Epithelial cell of esophagus (primary cell): ENCODE measurements around the gene ATP6V1F.

Experiments used
- DNase-seq: peaks from one replicate; pipeline ENCODE4 v3.0.0; 2010; ENCODE audit warnings: low read depth
- H3K4me3 ChIP-seq: 2 replicates; pipeline ENCODE4 v1.5.1; 2011; ENCODE audit warnings: mild to moderate bottlenecking, low read length, control low read depth
- CTCF ChIP-seq: IDR thresholded peaks from 2 replicates; pipeline ENCODE4 v1.5.1; 2011; ENCODE audit warnings: low read depth, mild to moderate bottlenecking, low read length, control low read depth, inconsistent platforms; ENCODE audit not compliant: insufficient read depth; ENCODE audit errors: missing control alignments

Gene ATP6V1F

GRCh38 chr7:128858380-128859231 lies 4.0 kb upstream of the ATP6V1F start:
- TF ChIP-seq CTCF, result no peak
- no peak overlapping the region for H3K4me3 ChIP-seq
- no peak for DNase-seq

GRCh38 chr7:128859232-128860157 lies 3.2 kb upstream of the ATP6V1F start:
- no peak for DNase-seq
- no peak for TF ChIP-seq CTCF
- no peak overlapping the region for H3K4me3 ChIP-seq

GRCh38 chr7:128860158-128861073 lies 2.2 kb upstream of the ATP6V1F start:
- TF ChIP-seq CTCF, result peak; percentile 18
- H3K4me3 ChIP-seq, result no peak overlapping the region
- DNase-seq, result no peak

- TF ChIP-seq CTCF, result no peak
Observed at GRCh38 chr7:128861957-128862570, 592 bp upstream of the ATP6V1F start.

GRCh38 chr7:128863433-128863989 lies 855 bp downstream of the ATP6V1F start:
- peak overlapping the region; percentile 98 for H3K4me3 ChIP-seq
- peak; percentile 75 for DNase-seq
- peak; percentile 61 for TF ChIP-seq CTCF

More at GRCh38 chr7:128861957-128862570, 592 bp upstream of the ATP6V1F start:
- DNase-seq, result no peak
- H3K4me3 ChIP-seq, result peak overlapping the region; percentile 98
